Ectodermal cell (in vitro differentiated cells): ENCODE data around the gene KMT2D.

Source experiments
- H3K27ac ChIP-seq: 2 replicates; pipeline ENCODE4 v1.7.0; 2013; ENCODE audit warnings: mild to moderate bottlenecking, low read depth, low read length; ENCODE audit not compliant: insufficient read depth, poor library complexity, severe bottlenecking
- H3K27me3 ChIP-seq: 2 replicates; pipeline ENCODE4 v1.7.0; 2013; ENCODE audit warnings: mild to moderate bottlenecking, low read length; ENCODE audit not compliant: insufficient read depth, control insufficient read depth, poor library complexity, severe bottlenecking
- H3K36me3 ChIP-seq: one replicate; pipeline ENCODE4 v1.7.0; 2013; ENCODE audit warnings: low read length; ENCODE audit not compliant: control insufficient read depth, insufficient read depth
- H3K4me1 ChIP-seq: one replicate; pipeline ENCODE4 v1.7.0; 2013; ENCODE audit warnings: low read length; ENCODE audit not compliant: control insufficient read depth, insufficient read depth
- H3K4me3 ChIP-seq: 2 replicates; pipeline ENCODE4 v1.7.0; 2013; ENCODE audit warnings: low read depth, low read length, control low read depth; ENCODE audit not compliant: insufficient read depth
- H3K9me3 ChIP-seq: 2 replicates; pipeline ENCODE4 v1.7.0; 2013; ENCODE audit warnings: mild to moderate bottlenecking, low read length, moderate library complexity; ENCODE audit not compliant: control insufficient read depth
- WGBS, 2 experiments: methylation state at CpG; one replicate each; pipeline ENCODE4 v1.1.7; 2013; ENCODE audit warnings: missing lambda C conversion rate in 2 of 2; 5-methylcytosine and 5-hydroxymethylcytosine counted together

Gene KMT2D

DNA sequence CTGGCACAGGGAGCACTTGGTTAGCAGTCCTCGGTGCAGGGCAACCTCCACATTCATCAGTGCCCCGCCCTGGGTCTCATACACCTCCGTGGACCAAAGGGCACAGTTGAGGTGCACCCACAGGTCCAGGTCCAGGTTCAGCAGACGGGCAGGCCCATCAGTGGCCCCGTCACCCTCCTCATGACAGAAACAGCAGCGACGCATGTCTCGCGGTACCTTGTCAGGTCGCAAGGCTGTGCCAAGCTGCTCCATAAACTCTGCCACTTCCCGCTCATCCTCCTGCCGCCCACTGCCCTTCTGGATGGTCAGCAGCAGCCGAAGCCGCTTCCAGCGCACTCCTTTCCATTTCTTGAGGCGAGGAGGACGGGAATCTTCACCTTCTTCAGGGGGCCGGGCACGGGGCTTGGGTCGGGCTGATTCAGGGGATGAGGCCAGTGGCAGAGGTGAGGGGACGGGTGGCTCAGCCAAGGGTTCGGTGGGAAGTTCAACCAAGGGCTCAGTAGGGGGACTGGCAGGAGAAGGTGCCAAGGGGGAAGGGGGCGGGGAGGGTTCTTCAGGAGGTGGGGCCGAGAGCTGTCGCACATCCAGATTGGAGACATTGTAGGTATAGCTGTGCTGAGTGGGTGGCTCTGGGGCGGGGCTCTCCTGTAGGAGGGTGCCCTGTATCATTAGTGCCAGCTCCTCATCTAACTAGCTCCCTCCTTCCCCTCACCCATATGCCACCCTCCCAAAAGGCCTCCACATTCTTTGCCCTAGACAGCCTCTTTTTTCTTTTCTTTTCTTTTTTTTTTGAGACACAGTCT is 33.7 kb downstream of the KMT2D start:
- Histone ChIP-seq H3K27ac (no peak overlapping the region), H3K4me3 (no peak overlapping the region), H3K27me3 (no peaks in the 10 kb centered on the region), H3K4me1 (no peaks in the 10 kb centered on the region), H3K36me3 (peaks cover 72% of the 10 kb centered on the region), H3K9me3 (no peaks in the 10 kb centered on the region)
- 93 to 97% methylated on average over 26 of the region's 26 CpGs for WGBS, 2 experiments

GRCh38 chr12:49026101-49026500 is 34.5 kb downstream of the KMT2D start:
- Histone ChIP-seq H3K27ac (no peak overlapping the region), H3K27me3 (no peaks in the 10 kb centered on the region), H3K4me1 (no peaks in the 10 kb centered on the region), H3K36me3 (peaks cover 74% of the 10 kb centered on the region), H3K4me3 (no peak overlapping the region), H3K9me3 (no peaks in the 10 kb centered on the region)
- 95 to 96% methylated on average over 21 of the region's 21 CpGs for WGBS, 2 experiments

DNA sequence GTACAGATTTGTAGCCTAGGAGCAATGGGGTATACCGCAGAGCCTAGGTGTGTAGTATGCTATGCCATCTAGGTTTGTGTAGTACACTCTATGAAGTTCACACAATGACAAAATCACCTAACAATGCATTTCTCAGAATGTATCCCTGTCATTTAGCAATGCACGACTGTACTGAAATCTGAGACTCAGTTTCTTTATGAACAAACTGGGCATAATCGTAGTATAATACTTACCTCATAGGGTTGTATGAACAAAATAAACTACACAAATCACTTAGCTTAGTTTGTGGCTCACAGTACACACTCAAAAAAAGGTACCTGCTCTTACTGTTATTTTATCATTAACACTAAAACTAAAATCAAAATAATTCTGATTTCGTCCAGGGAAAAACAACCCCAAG is 35.1 kb downstream of the KMT2D start:
- Histone ChIP-seq H3K4me3 (no peak overlapping the region), H3K27me3 (no peaks in the 10 kb centered on the region), H3K27ac (no peak overlapping the region), H3K4me1 (no peaks in the 10 kb centered on the region), H3K36me3 (peaks cover 70% of the 10 kb centered on the region), H3K9me3 (no peaks in the 10 kb centered on the region)
- 96% methylated on average over 4 of the region's 4 CpGs for WGBS, 2 experiments

DNA sequence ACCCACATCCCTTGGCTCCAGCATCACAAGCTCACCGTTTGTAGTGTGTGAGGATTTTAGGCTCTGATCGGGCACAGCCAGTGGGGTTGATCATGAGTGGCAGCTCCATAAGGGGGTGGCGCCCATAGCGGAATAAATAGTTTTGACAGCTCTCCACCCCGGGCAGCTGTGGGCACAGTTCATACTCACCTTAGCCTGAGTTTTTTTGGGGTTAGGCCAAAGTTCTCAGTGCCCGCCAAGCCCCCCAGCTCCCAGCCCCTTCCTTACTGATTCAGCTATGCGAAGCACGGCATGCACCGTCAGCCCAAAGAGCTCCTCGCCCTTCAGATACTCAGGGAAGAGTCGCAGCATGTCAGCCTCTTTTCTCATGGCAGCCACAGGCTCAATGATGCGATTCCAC is 36.1 kb downstream of the KMT2D start:
- no peaks in the 10 kb centered on the region for H3K9me3 ChIP-seq
- H3K36me3 ChIP-seq = peaks cover 60% of the 10 kb centered on the region
- no peak overlapping the region for H3K27ac ChIP-seq
- no peaks in the 10 kb centered on the region for H3K4me1 ChIP-seq
- H3K4me3 ChIP-seq = no peak overlapping the region
- WGBS, 2 experiments = 95% methylated on average over 12 of the region's 12 CpGs
- no peaks in the 10 kb centered on the region for H3K27me3 ChIP-seq

GRCh38 chr12:49023812-49024211 is 36.8 kb downstream of the KMT2D start:
- 95 to 100% methylated on average over 1 of the region's 2 CpGs for whole genome bisulfite sequencing, 2 experiments
- Histone ChIP-seq H3K4me1 (no peaks in the 10 kb centered on the region), H3K27me3 (no peaks in the 10 kb centered on the region), H3K27ac (no peak overlapping the region), H3K36me3 (peaks cover 54% of the 10 kb centered on the region), H3K9me3 (no peaks in the 10 kb centered on the region), H3K4me3 (no peak overlapping the region)

DNA sequence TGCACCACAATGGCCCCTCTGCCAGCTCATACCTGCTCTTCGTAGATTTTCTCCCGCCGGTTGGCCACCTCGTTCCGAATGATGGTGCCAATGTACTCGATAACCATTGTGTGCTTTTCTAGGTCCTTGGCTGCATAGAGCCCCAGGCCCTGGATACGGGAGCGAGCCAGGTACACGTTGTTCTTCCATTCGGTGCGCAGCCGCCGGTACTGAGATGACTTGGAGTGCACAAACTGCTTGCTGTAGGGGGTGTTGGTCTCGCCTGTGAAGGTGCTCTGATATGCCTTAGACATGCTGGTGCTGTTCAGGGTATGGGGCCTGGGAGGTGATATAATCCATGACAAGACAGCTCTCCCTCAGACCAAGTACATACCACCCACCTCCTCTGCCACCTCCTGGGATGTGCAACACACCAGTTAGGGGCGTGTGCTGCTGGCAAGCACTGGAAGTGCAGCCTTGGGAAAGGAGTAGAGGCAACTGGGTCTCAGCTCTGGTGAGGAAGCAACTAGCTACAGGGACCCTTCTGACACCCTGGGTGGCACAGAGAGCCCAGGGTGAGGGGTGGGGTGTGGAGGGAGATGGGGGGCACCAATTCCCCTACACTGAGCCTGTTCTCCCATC is 37.9 kb downstream of the KMT2D start:
- no peak overlapping the region for H3K27ac ChIP-seq
- 95 to 96% methylated on average over 15 of the region's 15 CpGs for WGBS, 2 experiments
- H3K27me3 ChIP-seq = no peaks in the 10 kb centered on the region
- peaks cover 4% of the 10 kb centered on the region for H3K4me1 ChIP-seq
- no peaks in the 10 kb centered on the region for H3K9me3 ChIP-seq
- no peak overlapping the region for H3K4me3 ChIP-seq
- H3K36me3 ChIP-seq = peaks cover 52% of the 10 kb centered on the region

GRCh38 chr12:49021292-49021915 is 39.2 kb downstream of the KMT2D start:
- no peak overlapping the region for H3K27ac ChIP-seq
- H3K4me1 ChIP-seq = peaks cover 7% of the 10 kb centered on the region
- H3K9me3 ChIP-seq = no peaks in the 10 kb centered on the region
- 92 to 94% methylated on average over 11 of the region's 11 CpGs for WGBS, 2 experiments
- H3K27me3 ChIP-seq = no peaks in the 10 kb centered on the region
- peaks cover 42% of the 10 kb centered on the region for H3K36me3 ChIP-seq
- no peak overlapping the region for H3K4me3 ChIP-seq

DNA sequence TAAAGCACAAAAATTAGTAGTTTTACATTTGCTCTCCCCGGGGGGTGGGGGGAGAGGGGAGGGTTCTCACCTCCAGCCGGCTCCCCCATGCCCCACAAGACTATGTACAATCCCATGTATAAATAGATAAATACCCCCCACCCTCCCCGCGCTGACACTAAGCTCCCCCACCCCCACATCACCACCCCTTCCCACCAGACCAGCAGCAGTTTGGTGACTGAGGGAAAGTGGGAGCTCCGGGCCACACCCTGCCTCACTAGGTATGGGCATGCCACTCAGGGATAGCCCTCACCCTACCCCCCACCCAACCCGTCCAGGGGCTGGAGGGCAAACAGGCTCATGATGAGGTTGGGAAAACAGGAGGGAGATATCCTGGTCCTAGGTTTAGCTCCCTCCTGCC is 40.2 kb downstream of the KMT2D start:
- Histone ChIP-seq H3K36me3 (peaks cover 34% of the 10 kb centered on the region), H3K27ac (no peak overlapping the region)
- WGBS, 2 experiments = 88 to 92% methylated on average over 2 of the region's 6 CpGs

GRCh38 chr12:49019443-49020324 is 40.9 kb downstream of the KMT2D start:
- Histone ChIP-seq H3K9me3 (no peaks in the 10 kb centered on the region), H3K27ac (peak overlapping the region; percentile 96)

More for the DNA sequence above, 40.2 kb downstream of the KMT2D start:
- Histone ChIP-seq H3K4me1 (peaks cover 7% of the 10 kb centered on the region), H3K9me3 (no peaks in the 10 kb centered on the region), H3K4me3 (no peak overlapping the region), H3K27me3 (no peaks in the 10 kb centered on the region)

DNA sequence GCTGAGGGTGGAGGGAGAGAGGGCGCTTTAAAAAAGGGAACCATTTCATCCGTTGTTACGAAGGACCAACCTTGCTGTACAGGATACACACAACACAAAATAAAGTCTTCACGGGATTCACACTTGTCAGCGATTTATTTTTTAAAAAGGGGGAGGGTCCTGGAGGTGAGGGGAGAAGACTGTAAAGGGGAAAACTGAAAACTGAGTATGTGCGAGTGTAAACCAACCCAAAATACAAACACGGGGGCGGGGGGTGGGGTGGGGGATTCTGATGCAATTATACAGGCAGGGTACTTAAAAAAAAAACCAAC is 41.5 kb downstream of the KMT2D start:
- Histone ChIP-seq H3K36me3 (peaks cover 21% of the 10 kb centered on the region), H3K4me3 (peak overlapping the region; percentile 79), H3K9me3 (no peaks in the 10 kb centered on the region), H3K27me3 (no peaks in the 10 kb centered on the region), H3K4me1 (peaks cover 7% of the 10 kb centered on the region), H3K27ac (peak overlapping the region; percentile 96)
- 11 to 24% methylated on average over 3 to 8 of the region's 8 CpGs for WGBS, 2 experiments

More at GRCh38 chr12:49019443-49020324, 40.9 kb downstream of the KMT2D start:
- H3K4me3 ChIP-seq = no peak overlapping the region
- peaks cover 26% of the 10 kb centered on the region for H3K36me3 ChIP-seq
- H3K4me1 ChIP-seq = peaks cover 7% of the 10 kb centered on the region
- no peaks in the 10 kb centered on the region for H3K27me3 ChIP-seq
- 75 to 80% methylated on average over 8 of the region's 10 CpGs for WGBS, 2 experiments
